Panc1 (cell line): ENCODE results near the gene BACH2. TPM values are rescaled to one million over a fixed set of nuclear protein-coding genes. Genes with fewer than 3 reads are reported as not detected.

Experiments
- ATAC-seq: fragments of 200-7000 bp; cut with Tn5 transposase; 2 replicates; pipeline ENCODE4 v1.9.1; 2020; ENCODE audit warnings: mild to moderate bottlenecking, moderate library complexity
- BruUV-seq: library from RNA; stranded (reverse); fragments of 400-500 nt; replicated peaks from 2 replicates; lab custom pipeline; 2021; lab: Mats Ljungman, UMichigan
- CTCF ChIA-PET: fragments of 300-600 bp; sonication (Branson Sonifier 250); formaldehyde crosslinking; loops from one replicate; lab custom pipeline; 2022; ENCODE audit warnings: antibody characterized with exemption; lab: Charles Lee
- POLR2A ChIA-PET: fragments of 300-600 bp; sonication (Branson Sonifier 250); formaldehyde crosslinking; loops from one replicate; lab custom pipeline; 2022; ENCODE audit warnings: antibody characterized with exemption; lab: Charles Lee
- DNase-seq: peaks from one replicate; pipeline ENCODE4 v3.0.0-alpha.2; 2010; ENCODE audit warnings: low read depth, low spot score
- H3K27ac ChIP-seq: 2 replicates; pipeline ENCODE4 v1.5.1; 2011; ENCODE audit warnings: mild to moderate bottlenecking, low read length, inconsistent platforms
- H3K27me3 ChIP-seq: fragments of 200-500 bp; sonication (Bioruptor generic); 2 replicates; pipeline ENCODE4 v1.6.0; 2014; ENCODE audit warnings: low read length, inconsistent platforms; ENCODE audit not compliant: control insufficient read depth, insufficient read depth
- H3K36me3 ChIP-seq: fragments of 200-500 bp; sonication (Bioruptor generic); 2 replicates; pipeline ENCODE4 v1.5.1; 2014; ENCODE audit warnings: inconsistent platforms, mild to moderate bottlenecking, low read length, moderate library complexity; ENCODE audit not compliant: control insufficient read depth, insufficient read depth
- H3K4me1 ChIP-seq: 2 replicates; pipeline ENCODE4 v1.5.1; 2011; ENCODE audit warnings: inconsistent platforms, mild to moderate bottlenecking, low read length, moderate library complexity; ENCODE audit not compliant: control insufficient read depth, insufficient read depth
- H3K4me3 ChIP-seq, 2 experiments: 2 replicates each; pipeline ENCODE4 v1.5.1; 2011 to 2012; ENCODE audit warnings: low read depth in 2 of 2, low read length in 2 of 2, mild to moderate bottlenecking in 2 of 2, inconsistent platforms in 1 of 2, moderate library complexity in 1 of 2
- H3K9me3 ChIP-seq: fragments of 200-500 bp; sonication (Bioruptor generic); 2 replicates; pipeline ENCODE4 v1.5.1; 2014; ENCODE audit warnings: low read depth, mild to moderate bottlenecking, inconsistent platforms, low read length, moderate library complexity; ENCODE audit not compliant: control insufficient read depth, insufficient read depth
- CTCF ChIP-seq: fragments of 450-650 bp; IDR thresholded peaks from 2 replicates; pipeline ENCODE4 v1.5.1; 2017; ENCODE audit warnings: mild to moderate bottlenecking
- POLR2AphosphoS5 ChIP-seq: IDR thresholded peaks from 2 replicates; pipeline ENCODE4 v1.6.1; 2012; ENCODE audit warnings: mild to moderate bottlenecking, low read depth, low read length, moderate library complexity
- REST ChIP-seq, 2 experiments: IDR thresholded peaks; 2 replicates each; pipeline ENCODE4 v1.6.1; 2011 to 2012; ENCODE audit warnings: low read depth in 2 of 2, control low read depth in 1 of 2, low read length in 1 of 2, mild to moderate bottlenecking in 1 of 2, moderate library complexity in 1 of 2; ENCODE audit not compliant: insufficient read depth in 1 of 2
- SIN3A ChIP-seq: IDR thresholded peaks from 2 replicates; pipeline ENCODE4 v1.6.1; 2012; ENCODE audit warnings: low read depth, mild to moderate bottlenecking, low read length, moderate library complexity, borderline replicate concordance; ENCODE audit not compliant: insufficient read depth
- TCF7L2 ChIP-seq: IDR thresholded peaks from 2 replicates; pipeline ENCODE4 v1.6.1; 2011; ENCODE audit warnings: mild to moderate bottlenecking, low read depth, low read length, inconsistent platforms
- in situ Hi-C: cut with HindIII; loops from 2 replicates; pipeline ENCODE4 v1.10.0; 2016; ENCODE audit warnings: low sequenced_read_pairs, low pct_unique_long_range_greater_than_20kb
- intact Hi-C: fragments of 100-400 bp; cut with micrococcal nuclease; formaldehyde crosslinking; loops from one replicate; pipeline ENCODE4 v1.10.0; 2022; ENCODE audit not compliant: unreplicated experiment
- total RNA-seq: library from RNA; stranded (reverse); gene quantifications from one replicate; pipeline ENCODE4 v1.2.1, GENCODE V29; 2021; ENCODE audit not compliant: unreplicated experiment

BACH2 gene
- total RNA-seq, 1 experiment from 2014 or later, result 1.6 TPM

GRCh38 chr6:90343576-90343975, 46.9 kb upstream of the BACH2 start:
- Histone ChIP-seq H3K9me3 (no peaks in the 10 kb centered on the region), H3K36me3 (no peaks in the 10 kb centered on the region), H3K4me1 (no peaks in the 10 kb centered on the region), H3K4me3 (no peak overlapping the region), H3K27me3 (peaks cover 6% of the 10 kb centered on the region), H3K27ac (no peak overlapping the region)
- in situ Hi-C loops, result no loop called here
- no peak for DNase-seq
- no peak for ATAC-seq
- no TSS peak for BruUV-seq
- no peak for TF ChIP-seq TCF7L2
- TF ChIP-seq POLR2AphosphoS5, result no peak
- no peak for TF ChIP-seq CTCF
- TF ChIP-seq REST (IDR thresholded peaks at IDR 0.05; ENCODE audit: insufficient read depth in 1 of 2, low read depth in 2 of 2, low read length in 1 of 2), result no peak
- TF ChIP-seq SIN3A, result no peak
- ChIA-PET CTCF (no interaction called here), POLR2A (interaction anchor here (0.6 kb wide), 1 partner anchor 184 kb away, joined by 3 read pairs; no protein-coding TSS in a partner anchor)
- intact Hi-C loops, result no loop called here

GRCh38 chr6:90338409-90338808, 41.8 kb upstream of the BACH2 start:
- no peak for DNase-seq
- Histone ChIP-seq H3K4me1 (no peaks in the 10 kb centered on the region), H3K9me3 (no peaks in the 10 kb centered on the region), H3K36me3 (no peaks in the 10 kb centered on the region), H3K27me3 (no peaks in the 10 kb centered on the region; the same call in 1 of the 2 replicates), H3K27ac (no peak overlapping the region), H3K4me3 (no peak overlapping the region)
- intact Hi-C loops, result no loop called here
- BruUV-seq, result no TSS peak
- POLR2A ChIA-PET, result no interaction called here
- TF ChIP-seq CTCF, result no peak
- TF ChIP-seq SIN3A, result no peak
- no peak for TF ChIP-seq REST (IDR thresholded peaks at IDR 0.05; ENCODE audit: insufficient read depth in 1 of 2, low read depth in 2 of 2, low read length in 1 of 2)
- no peak for ATAC-seq
- in situ Hi-C loops, result no loop called here
- CTCF ChIA-PET, result no interaction called here
